Suprapubic skin (tissue), 4 donors: ENCODE data around the gene STK40.

Experiments used
- CTCF ChIP-seq, 2 donors: fragments of 200-600 bp in 1 of 2; fragments of 450-650 bp in 1 of 2; sonication (generic) in 1 of 2; IDR thresholded peaks; one replicate each; pipeline ENCODE4 v1.5.1; 2016 to 2019; ENCODE audit warnings: antibody characterized with exemption in 2 of 2, mild to moderate bottlenecking in 1 of 2, moderate library complexity in 1 of 2
- EP300 ChIP-seq: sonication (generic); formaldehyde crosslinking; IDR thresholded peaks from one replicate; pipeline ENCODE4 v1.6.1; 2017; ENCODE audit warnings: antibody characterized with exemption
- POLR2A ChIP-seq, 2 donors: fragments of 450-650 bp; IDR thresholded peaks; one replicate each; pipeline ENCODE4 v1.6.1; 2017; ENCODE audit warnings: antibody characterized with exemption in 2 of 2, mild to moderate bottlenecking in 2 of 2, moderate library complexity in 2 of 2
- POLR2AphosphoS5 ChIP-seq, 3 donors: sonication (generic); formaldehyde crosslinking; IDR thresholded peaks; one replicate each; pipeline ENCODE4 v1.6.1; 2017; ENCODE audit warnings: antibody characterized with exemption in 3 of 3

GRCh38 chr1:36307601-36308330 lies 78.0 kb downstream of the STK40 start:
- TF ChIP-seq CTCF (IDR thresholded peaks at IDR 0.05) (no peak), POLR2AphosphoS5 (IDR thresholded peaks at IDR 0.05) (no peak), POLR2A (IDR thresholded peaks at IDR 0.05) (no peak), EP300 (no peak)
